GM11168 (cell line): ENCODE results near the gene TMEM116.
"Not testable (repeated sequence)": the region's sequence is repeated elsewhere in the genome, so short reads cannot be mapped to it uniquely, and the experiment has no call there.

ENCODE experiments used
- in situ Hi-C: fragments of 300-500 bp; cut with MboI; formaldehyde crosslinking; loops from one replicate; pipeline ENCODE4 v1.12.0; 2022; ENCODE audit warnings: low sequenced_read_pairs; ENCODE audit not compliant: unreplicated experiment

The TMEM116 gene

DNA sequence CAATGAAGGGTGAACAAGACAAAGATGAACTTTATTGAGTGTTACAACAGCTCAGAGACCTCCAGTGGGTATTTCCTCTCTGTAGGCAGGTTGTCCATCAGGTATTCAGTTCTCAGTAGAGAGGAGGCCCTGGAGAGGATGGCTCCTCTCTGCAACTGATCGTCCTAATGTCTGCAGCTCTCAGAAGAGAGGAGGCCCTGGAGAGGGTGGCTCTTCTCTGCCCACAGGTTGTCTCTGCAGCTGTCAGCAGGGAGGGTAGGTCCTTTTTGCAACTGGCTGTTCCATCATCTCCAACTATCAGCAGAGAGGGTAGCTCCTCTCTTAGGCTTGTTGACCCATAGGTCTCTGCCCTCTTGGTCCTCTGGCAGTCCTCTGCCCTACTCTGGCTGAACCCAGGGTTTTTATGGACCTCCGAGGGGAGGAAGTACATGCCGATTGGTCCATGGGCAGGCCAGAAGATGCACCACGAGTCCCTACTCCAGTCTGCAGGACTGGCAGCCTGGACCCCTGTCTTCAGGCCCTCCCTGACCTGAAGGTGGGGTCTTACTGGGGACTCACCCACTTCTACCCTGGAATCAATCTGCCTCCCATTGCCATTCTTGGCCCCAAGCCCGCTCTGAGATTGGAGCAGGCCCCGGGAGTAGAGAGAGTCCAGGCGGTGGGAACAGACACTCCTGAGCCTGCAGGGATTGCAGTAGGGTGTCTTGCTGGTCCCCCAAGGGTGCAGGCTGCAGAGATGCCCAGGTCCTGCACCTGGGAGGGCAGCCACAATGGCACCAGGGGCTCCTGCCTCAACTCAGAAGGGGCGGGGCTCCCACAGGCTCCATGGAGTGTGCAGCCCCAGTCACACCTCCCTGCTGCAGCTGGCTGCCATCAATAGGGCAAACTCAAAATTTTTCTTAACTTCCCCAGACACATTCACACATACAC is 2.3 kb downstream of the TMEM116 start:
- in situ Hi-C loops = loop anchor here (10.0 kb wide), 1 partner anchor 66 kb away; no protein-coding TSS in a partner anchor

DNA sequence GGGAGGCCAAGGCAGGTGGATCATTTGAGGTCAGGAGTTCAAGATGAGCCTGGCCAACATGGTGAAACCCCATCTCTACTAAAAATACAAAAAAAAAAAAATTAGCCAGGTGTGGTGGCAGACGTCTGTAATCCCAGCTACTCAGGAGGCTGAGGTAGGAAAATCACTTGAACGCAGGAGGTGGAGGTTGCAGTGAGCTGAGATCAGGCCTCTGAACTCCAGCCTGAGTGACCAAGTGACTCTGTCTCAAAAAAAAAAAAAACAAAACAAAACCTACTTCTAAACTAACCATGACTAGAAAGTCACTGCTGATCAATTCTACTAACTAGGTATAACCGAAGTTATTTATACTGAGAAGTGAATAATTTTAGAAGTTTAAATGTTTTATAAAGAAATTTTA is 3.4 kb downstream of the TMEM116 start:
- in situ Hi-C loops = not testable (repeated sequence)

- in situ Hi-C loops = no loop called here
Observed at GRCh38 chr12:112008918-112009317, 4.0 kb downstream of the TMEM116 start.

GRCh38 chr12:112007945-112008344 is 5.0 kb downstream of the TMEM116 start:
- in situ Hi-C loops = no loop called here

DNA sequence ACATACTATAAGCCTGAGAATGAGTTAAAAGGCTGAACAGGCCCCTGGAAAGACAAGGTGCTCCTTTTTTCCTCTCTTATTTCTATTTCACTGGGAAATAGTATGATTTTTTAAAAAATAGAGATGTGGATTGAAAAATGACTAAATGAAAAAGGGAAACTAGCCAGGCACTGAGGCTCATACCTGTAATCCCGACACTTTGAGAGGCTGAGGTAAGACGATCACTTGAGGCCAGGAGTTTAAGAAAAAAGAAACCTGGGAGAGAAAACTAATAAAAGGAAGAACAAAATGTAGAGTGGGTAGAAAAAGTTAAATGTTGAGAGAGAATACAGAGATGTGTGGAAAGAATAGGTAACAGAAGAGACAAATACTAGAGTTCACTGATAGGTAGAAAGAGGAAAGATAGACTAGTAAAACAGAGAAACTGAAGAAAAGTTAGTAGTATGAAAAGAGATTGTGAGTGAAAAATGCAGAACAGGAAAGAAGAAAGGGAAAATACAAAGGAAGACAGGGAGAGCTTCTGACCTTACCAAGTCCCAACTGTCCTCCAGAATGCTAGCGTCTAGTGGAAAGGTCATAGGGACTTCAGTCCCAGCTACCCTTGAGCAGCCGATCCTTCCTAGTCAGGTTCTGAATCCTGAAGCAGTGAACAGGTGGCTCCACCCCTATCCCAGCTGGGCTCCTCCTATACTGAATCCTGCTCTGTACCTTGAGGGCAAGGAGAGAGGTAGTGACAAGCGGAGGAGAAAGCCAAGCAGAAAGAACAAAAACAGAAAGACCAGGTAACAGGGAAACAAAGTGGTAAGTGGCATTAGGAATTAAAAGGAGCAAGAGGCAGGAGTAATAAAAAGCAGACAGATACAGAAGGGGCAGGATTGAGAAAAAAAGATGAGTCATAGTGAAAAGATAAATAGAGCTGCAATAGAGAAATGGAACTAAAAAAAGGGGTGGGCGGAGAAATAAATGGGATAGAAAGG is 7.3 kb downstream of the TMEM116 start:
- in situ Hi-C loops = no loop called here

DNA sequence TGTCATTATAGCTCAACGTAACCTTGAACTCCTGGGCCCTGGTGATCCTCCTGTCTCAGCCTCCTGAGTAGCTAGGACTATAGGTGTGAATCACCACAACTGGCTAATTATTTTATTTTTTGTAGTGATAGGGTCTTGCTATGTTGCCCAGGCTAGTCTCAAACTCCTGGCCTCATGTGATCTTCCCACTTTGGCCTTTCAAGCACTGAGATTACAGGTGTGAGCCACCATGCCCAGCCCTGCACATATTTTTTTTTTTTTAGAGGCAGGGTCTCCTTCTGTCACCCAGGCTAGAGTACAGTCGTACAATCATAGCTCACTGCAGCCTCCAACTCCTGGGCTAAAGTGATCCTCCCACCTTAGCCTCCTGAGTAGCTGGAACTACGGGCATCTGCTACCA is 8.9 kb downstream of the TMEM116 start:
- in situ Hi-C loops = no loop called here

- in situ Hi-C loops = no loop called here
Observed at GRCh38 chr12:112001576-112001975, 11.4 kb downstream of the TMEM116 start.

DNA sequence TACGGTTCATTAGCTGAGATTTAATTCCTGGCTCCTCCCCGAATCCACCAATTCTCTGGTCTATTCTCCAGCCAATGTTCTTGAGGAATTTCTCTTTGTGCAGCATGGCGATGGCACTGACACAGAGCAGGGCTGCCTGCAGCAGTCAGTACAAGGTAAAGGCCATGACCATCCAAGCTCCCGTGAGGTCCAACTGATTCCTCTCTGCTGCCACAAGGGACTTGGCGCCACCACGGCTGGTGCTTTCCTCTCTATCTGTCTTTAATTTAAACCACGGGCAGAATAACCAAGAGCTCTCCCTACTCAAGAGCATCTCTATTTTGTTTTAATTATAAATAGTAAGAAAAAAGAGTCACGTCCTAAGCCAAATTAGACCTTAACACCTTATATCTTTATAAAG is 12.1 kb downstream of the TMEM116 start:
- in situ Hi-C loops = no loop called here

GRCh38 chr12:111999129-111999528 is 13.8 kb downstream of the TMEM116 start:
- in situ Hi-C loops = not testable (repeated sequence)

- in situ Hi-C loops = no loop called here
Observed at GRCh38 chr12:111998015-111998414, 14.9 kb downstream of the TMEM116 start.

DNA sequence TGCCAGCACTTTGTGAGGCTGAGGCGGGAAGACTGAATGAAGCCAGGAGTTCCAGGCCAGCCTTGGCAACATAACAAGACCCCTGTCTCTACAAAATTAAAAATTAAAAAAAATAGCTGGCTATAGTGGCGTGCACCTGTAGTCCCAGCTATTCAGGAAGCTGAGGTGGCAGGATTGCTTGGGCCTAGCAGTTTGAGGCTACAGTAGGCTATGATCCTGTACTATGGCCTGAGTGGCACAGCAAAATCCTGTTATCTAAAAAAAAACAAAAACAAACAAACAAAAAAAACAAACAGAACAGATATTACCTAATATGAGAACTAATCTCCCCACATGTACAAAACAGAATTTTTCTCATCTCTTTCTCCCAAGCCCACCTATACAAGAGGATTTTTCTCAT is 15.7 kb downstream of the TMEM116 start:
- in situ Hi-C loops = no loop called here

DNA sequence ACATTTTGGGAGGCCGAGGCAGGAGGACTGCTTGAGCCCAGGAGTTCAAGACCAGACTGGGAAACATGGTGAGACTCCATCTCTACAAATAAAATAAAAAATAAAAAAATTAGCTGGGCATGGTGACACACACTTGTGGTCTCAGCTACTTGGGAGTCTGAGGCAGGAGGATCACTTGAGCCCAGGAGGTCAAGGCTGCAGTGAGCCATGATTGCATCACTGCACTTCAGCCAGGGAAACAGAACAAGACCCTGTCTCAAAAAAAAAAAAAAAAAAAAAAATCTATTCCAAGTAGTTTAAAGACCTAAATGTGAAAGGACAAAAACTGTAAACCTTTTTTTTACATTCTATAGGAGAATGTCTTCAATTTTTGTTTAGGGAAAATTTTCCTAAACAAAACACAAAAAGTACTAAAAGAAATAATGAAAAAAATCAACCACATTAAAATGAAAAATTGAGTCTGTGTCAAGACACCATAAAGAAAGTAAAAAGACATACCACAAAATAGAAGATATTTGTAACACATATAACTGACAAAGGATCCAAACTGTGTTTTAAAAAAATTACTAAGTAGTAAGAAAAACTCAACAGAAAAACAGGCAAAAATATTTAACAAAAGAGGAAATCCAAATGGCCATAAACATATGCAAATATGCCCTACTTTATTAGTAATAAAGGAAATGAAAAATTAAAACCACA is 17.0 kb downstream of the TMEM116 start:
- in situ Hi-C loops = no loop called here

- in situ Hi-C loops = not testable (repeated sequence)
Observed at GRCh38 chr12:111994211-111995111, 18.5 kb downstream of the TMEM116 start.

GRCh38 chr12:111993292-111994150 is 19.4 kb downstream of the TMEM116 start:
- in situ Hi-C loops = no loop called here

- in situ Hi-C loops = no loop called here
Observed at GRCh38 chr12:111992464-111992863, 20.5 kb downstream of the TMEM116 start.

- in situ Hi-C loops = no loop called here
Observed at GRCh38 chr12:111991946-111992345, 21.0 kb downstream of the TMEM116 start.

DNA sequence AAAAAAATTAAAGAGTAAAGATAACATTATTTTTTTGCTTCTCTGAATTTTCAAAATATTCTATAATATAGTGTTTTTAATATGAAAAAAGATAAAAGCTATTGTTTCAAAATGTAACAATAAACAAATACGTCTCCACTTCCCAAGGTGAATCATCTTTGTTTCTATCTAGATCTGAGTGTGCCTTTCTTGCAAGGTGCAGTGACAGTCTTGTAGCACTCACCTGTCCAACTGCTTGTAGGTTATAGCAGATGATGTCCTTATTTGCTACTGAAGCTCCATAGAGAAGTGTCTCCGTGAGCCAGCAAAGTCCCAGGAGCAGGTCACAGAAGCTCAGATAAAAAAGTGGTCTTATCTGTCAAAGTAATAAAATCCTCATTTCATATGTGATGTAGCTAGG is 21.4 kb downstream of the TMEM116 start:
- in situ Hi-C loops = no loop called here

GRCh38 chr12:111984820-111985219 is 28.1 kb downstream of the TMEM116 start:
- in situ Hi-C loops = no loop called here
